Activated CD4-positive, alpha-beta T cell treated with anti-CD3 and anti-CD28 coated beads for 36 hours (primary cell): ENCODE data around the gene OR10Z1. TPM values are rescaled to one million over a fixed set of nuclear protein-coding genes. Genes with fewer than 3 reads are reported as not detected.

ENCODE experiments used
- ATAC-seq: fragments of 200-7000 bp; cut with Tn5 transposase; one replicate; pipeline ENCODE4 v1.10.0; 2021; ENCODE audit warnings: mild to moderate bottlenecking, moderate library complexity
- CTCF ChIA-PET: fragments of 350-600 bp; sonication (Branson Sonifier 250); formaldehyde crosslinking; loops from one replicate; lab custom pipeline; 2021; ENCODE audit warnings: antibody characterized with exemption; lab: Charles Lee
- POLR2A ChIA-PET: fragments of 350-600 bp; sonication (Branson Sonifier 250); formaldehyde crosslinking; loops from one replicate; lab custom pipeline; 2021; ENCODE audit warnings: antibody characterized with exemption, inconsistent platforms; lab: Charles Lee
- DNase-seq: peaks from one replicate; pipeline ENCODE4 v3.0.0-alpha.2; 2020
- H3K27ac Mint-ChIP-seq: one replicate; pipeline ENCODE4 v1.8.0; 2021; ENCODE audit warnings: mixed read lengths
- H3K27me3 Mint-ChIP-seq: one replicate; pipeline ENCODE4 v1.8.0; 2021; ENCODE audit warnings: mixed read lengths
- H3K36me3 Mint-ChIP-seq: one replicate; pipeline ENCODE4 v1.8.0; 2021; ENCODE audit warnings: low read depth, mixed read lengths
- H3K4me1 Mint-ChIP-seq: one replicate; pipeline ENCODE4 v1.8.0; 2021; ENCODE audit warnings: mixed read lengths
- H3K4me3 Mint-ChIP-seq: one replicate; pipeline ENCODE4 v1.8.0; 2021; ENCODE audit warnings: mild to moderate bottlenecking, moderate library complexity, mixed read lengths
- H3K9me3 Mint-ChIP-seq: one replicate; pipeline ENCODE4 v1.8.0; 2021; ENCODE audit warnings: low read depth, mixed read lengths
- intact Hi-C, 2 experiments: fragments of 100-400 bp; cut with DNase I in 1 of 2; cut with micrococcal nuclease in 1 of 2; formaldehyde crosslinking; loops; one replicate each; pipeline versions ENCODE4 v1.14.2 to v1.15.1; 2022 to 2024; cut with DNase I, micrococcal nuclease
- total RNA-seq, 2 experiments: library from RNA; stranded (reverse); gene quantifications; one replicate each; pipeline ENCODE4 v1.2.3, GENCODE V29; 2021

OR10Z1 gene, protein sequence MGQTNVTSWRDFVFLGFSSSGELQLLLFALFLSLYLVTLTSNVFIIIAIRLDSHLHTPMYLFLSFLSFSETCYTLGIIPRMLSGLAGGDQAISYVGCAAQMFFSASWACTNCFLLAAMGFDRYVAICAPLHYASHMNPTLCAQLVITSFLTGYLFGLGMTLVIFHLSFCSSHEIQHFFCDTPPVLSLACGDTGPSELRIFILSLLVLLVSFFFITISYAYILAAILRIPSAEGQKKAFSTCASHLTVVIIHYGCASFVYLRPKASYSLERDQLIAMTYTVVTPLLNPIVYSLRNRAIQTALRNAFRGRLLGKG
- not detected for total RNA-seq

DNA sequence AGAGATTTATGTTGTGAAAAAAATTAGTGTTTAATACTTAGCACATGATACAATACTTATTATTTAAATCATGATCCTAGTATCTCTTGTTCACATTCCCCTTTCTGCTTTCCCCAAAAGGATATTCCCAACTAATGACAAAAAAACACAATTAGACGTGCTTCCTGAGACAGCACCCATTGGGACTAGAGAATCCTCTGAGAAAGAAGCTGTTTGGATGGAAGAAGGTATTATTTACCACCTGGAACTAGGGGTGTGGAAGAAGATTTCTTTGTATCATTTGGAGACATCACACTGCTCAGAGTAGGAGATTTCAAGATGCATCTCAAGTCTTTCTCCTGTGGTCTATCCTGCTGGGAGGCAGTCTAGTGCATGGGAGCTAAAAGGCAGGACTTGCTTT is at the start of gene OR10Z1:
Gene OR10Z1 (plus strand): TSS at position 301 of the 400 bp plus-strand sequence. CDS start 1,171 bp downstream, outside the sequence.
- no peaks in the 10 kb centered on the region for H3K4me1 Mint-ChIP-seq
- no peak for DNase-seq
- no peak within 1 kb of the TSS for H3K27ac Mint-ChIP-seq
- intact Hi-C loops = no loop called here
- peaks cover 2% of the 10 kb centered on the region for H3K27me3 Mint-ChIP-seq
- H3K36me3 Mint-ChIP-seq = no peaks in the 10 kb centered on the region
- H3K9me3 Mint-ChIP-seq = no peaks in the 10 kb centered on the region
- ChIA-PET POLR2A (no interaction called here), CTCF (no interaction called here)
- no peak for ATAC-seq
- no peak within 1 kb of the TSS for H3K4me3 Mint-ChIP-seq

DNA sequence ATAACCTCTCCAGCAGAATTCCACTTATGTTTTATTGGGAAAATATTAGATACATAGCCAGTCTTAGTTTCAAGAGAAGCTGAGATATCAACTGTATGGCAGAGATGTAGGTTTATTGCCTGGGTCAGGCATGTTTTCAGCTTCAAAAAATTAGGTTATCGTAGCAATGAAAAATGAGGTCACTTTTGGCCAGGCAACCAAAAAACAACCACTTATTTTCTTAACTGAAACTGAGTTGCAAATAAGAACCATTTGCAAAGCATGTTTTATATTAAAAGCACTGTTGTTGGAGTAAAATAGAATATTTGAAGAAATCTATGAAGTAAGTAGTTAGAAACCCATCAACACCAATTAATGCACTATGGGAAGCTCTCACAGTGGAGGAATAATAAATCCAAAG is 45.4 kb upstream of the OR10Z1 start:
- H3K9me3 Mint-ChIP-seq = no peaks in the 10 kb centered on the region
- ChIA-PET POLR2A (no interaction called here), CTCF (no interaction called here)
- no peak for ATAC-seq
- H3K4me1 Mint-ChIP-seq = no peaks in the 10 kb centered on the region
- H3K4me3 Mint-ChIP-seq = no peak overlapping the region
- no peaks in the 10 kb centered on the region for H3K36me3 Mint-ChIP-seq
- H3K27ac Mint-ChIP-seq = no peak overlapping the region
- H3K27me3 Mint-ChIP-seq = peaks cover 5% of the 10 kb centered on the region
- intact Hi-C loops = no loop called here
- no peak for DNase-seq

DNA sequence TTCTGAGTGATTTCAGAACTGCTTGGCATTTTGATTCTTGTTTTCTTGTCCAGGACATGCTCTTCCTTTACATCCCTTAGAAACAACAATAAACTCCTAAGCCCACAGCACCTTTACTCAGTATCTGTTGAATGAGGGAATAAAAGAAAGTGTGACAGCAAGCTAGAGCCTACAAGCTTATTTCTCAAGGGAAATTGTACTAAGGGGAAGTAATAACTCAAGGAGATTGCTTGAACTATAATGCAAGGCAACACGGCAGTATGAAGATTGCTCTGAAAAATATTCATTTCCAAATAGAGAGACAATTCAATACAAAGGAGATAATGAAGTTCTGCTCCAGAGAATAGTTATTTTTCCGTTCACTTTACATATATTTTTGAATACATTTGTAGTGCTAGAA is 41.2 kb upstream of the OR10Z1 start:
- Mint-ChIP-seq H3K9me3 (no peaks in the 10 kb centered on the region), H3K4me3 (no peak overlapping the region), H3K27ac (no peak overlapping the region), H3K4me1 (no peaks in the 10 kb centered on the region), H3K27me3 (peaks cover 6% of the 10 kb centered on the region), H3K36me3 (no peaks in the 10 kb centered on the region)
- CTCF ChIA-PET = interaction anchor here (0.6 kb wide), 1 partner anchor 495 kb away, joined by 3 read pairs; no protein-coding TSS in a partner anchor
- no peak for ATAC-seq
- POLR2A ChIA-PET = no interaction called here
- DNase-seq = no peak
- intact Hi-C loops = no loop called here

DNA sequence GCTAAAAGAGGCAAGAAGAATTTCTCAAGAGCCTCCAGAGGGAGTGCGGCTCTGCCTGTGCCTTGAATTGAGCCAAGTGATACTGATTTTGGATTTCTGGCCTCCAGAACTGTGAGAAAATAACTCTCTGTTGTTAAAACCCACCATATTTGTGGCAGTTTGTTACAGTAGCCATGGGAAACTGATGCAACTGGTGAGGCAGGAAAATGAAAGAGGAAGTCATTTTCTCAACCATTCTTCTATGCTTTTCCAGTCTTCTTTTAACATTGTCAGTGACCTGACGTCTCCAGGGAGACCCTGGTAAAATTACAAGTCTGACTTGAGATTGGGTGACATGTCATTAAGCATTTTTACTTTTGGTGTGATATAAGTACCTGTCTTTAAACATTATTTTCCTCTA is 40.5 kb upstream of the OR10Z1 start:
- ChIA-PET POLR2A (no interaction called here), CTCF (interaction anchor here (1.1 kb wide), 1 partner anchor 434 kb away, joined by 3 read pairs; no protein-coding TSS in a partner anchor)
- peaks cover 4% of the 10 kb centered on the region for H3K27me3 Mint-ChIP-seq
- no peaks in the 10 kb centered on the region for H3K36me3 Mint-ChIP-seq
- intact Hi-C loops = no loop called here
- H3K4me3 Mint-ChIP-seq = no peak overlapping the region
- no peak overlapping the region for H3K27ac Mint-ChIP-seq
- no peaks in the 10 kb centered on the region for H3K9me3 Mint-ChIP-seq
- DNase-seq (no peak), ATAC-seq (no peak)
- H3K4me1 Mint-ChIP-seq = no peaks in the 10 kb centered on the region

DNA sequence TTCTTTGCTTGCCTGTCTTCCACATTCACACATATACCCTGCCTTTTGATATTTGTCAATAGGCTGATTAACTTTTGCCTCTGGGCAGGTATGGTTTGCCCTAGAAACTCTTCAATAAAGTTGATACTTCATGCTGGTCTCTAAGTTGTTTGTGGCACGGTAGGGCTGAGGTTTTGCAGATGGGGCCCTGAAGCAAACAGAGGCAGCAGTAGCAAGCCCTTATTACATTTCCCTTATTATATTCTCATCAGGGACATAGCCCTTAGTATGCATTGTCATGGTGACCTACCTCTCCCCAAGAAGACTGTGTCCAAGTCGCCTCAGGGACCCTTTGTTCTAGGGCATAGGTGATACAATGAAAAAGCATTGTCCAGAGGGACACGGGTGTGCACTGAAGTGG is 34.6 kb upstream of the OR10Z1 start, which contains the start of gene OR6P1:
Gene OR6P1 (minus strand): TSS at position 101 of the 400 bp plus-strand sequence. CDS start 6,976 bp downstream, outside the sequence.
- ChIA-PET POLR2A (no interaction called here), CTCF (interaction anchor here (0.8 kb wide), 1 partner anchor 77 kb away, joined by 3 read pairs; no protein-coding TSS in a partner anchor)

DNA sequence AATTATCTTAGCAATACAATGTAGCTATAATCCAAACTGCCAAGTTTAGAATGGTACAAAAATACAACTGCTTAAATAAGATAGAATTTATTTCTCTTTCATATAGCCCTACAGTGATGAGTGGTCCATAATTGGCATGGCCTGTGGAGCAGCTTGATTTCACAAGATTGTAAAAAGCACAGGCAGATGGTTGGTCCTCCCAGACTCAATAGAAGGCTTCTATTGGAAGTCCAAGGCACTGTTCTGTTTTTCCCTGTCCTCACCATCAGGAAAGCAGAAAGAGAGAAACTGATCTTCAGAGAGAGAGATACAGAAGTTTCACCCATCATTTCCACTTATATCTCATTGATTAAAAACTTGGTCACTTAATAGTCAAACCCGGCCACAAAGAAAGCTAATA is 32.8 kb upstream of the OR10Z1 start:
- CTCF ChIA-PET = interaction anchor here (1.4 kb wide), 1 partner anchor 642 kb away, joined by 7 read pairs; no protein-coding TSS in a partner anchor

More for the DNA sequence above, 34.6 kb upstream of the OR10Z1 start, which contains the start of gene OR6P1:
- Mint-ChIP-seq H3K9me3 (no peaks in the 10 kb centered on the region), H3K4me1 (no peaks in the 10 kb centered on the region), H3K27me3 (peaks cover 22% of the 10 kb centered on the region), H3K27ac (no peak within 1 kb of the TSS), H3K36me3 (no peaks in the 10 kb centered on the region), H3K4me3 (no peak within 1 kb of the TSS)
- DNase-seq (no peak), ATAC-seq (no peak)
- intact Hi-C loops = no loop called here

DNA sequence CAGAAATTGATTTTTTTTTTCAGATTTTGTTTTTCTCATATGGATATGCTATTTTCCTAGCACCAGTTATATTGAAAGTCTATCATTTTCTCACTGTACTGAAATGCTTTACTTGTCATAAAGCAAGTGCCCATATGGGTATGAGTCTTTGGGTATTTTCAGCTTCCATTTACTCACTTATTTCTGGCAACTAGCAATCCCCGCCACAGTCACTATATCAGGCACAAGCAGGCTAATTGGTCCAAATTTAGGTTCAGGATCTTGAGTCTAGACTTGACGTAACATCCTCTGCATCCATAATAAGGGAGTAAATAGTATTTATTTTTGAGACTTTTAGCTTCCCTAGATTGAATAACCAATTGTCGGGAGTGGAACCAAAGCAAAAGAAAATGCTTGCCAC is 27.5 kb upstream of the OR10Z1 start:
- no peak for DNase-seq
- Mint-ChIP-seq H3K4me1 (no peaks in the 10 kb centered on the region), H3K4me3 (no peak overlapping the region), H3K27me3 (peaks cover 10% of the 10 kb centered on the region), H3K27ac (no peak overlapping the region), H3K9me3 (no peaks in the 10 kb centered on the region), H3K36me3 (no peaks in the 10 kb centered on the region)
- intact Hi-C loops = no loop called here
- POLR2A ChIA-PET = no interaction called here
- no peak for ATAC-seq
- CTCF ChIA-PET = interaction anchor here (0.6 kb wide), 1 partner anchor 9 kb away, joined by 3 read pairs; no protein-coding TSS in a partner anchor

More for the DNA sequence above, 32.8 kb upstream of the OR10Z1 start:
- H3K4me1 Mint-ChIP-seq = no peaks in the 10 kb centered on the region
- no peak for DNase-seq
- no peak for ATAC-seq
- POLR2A ChIA-PET = no interaction called here
- no peak overlapping the region for H3K4me3 Mint-ChIP-seq
- no peak overlapping the region for H3K27ac Mint-ChIP-seq
- no peaks in the 10 kb centered on the region for H3K9me3 Mint-ChIP-seq
- intact Hi-C loops = no loop called here
- H3K36me3 Mint-ChIP-seq = no peaks in the 10 kb centered on the region
- H3K27me3 Mint-ChIP-seq = peaks cover 22% of the 10 kb centered on the region

DNA sequence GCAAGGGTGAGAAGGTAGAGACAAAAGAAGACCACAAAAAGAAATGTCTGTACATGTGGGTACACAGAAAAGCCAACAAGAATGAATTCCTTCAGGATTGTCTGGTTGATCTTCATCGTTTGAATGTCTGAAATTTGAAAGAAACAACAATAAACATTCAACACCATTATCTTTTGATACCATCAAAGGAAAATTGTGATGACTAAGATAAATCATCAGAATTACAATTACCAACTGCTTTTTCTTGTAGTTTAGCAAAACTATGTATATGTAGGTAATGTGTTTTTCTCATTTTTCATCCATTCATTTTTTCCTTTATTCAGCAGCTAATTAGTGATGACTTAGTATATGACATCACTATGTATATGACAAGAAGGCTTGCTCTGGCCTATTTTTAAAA is 25.3 kb upstream of the OR10Z1 start, which contains the start of gene OR10X1:
Gene OR10X1 (minus strand): TSS at position 167 of the 400 bp plus-strand sequence. CDS start 0 bp downstream, at position 167.
- intact Hi-C loops = no loop called here
- DNase-seq (no peak), ATAC-seq (no peak)
- ChIA-PET POLR2A (no interaction called here), CTCF (interaction anchor here (0.7 kb wide), 1 partner anchor 78 kb away, joined by 3 read pairs; no protein-coding TSS in a partner anchor)
- Mint-ChIP-seq H3K27ac (no peak within 1 kb of the TSS), H3K9me3 (no peaks in the 10 kb centered on the region), H3K4me1 (no peaks in the 10 kb centered on the region), H3K4me3 (no peak within 1 kb of the TSS), H3K27me3 (peaks cover 10% of the 10 kb centered on the region), H3K36me3 (no peaks in the 10 kb centered on the region)

DNA sequence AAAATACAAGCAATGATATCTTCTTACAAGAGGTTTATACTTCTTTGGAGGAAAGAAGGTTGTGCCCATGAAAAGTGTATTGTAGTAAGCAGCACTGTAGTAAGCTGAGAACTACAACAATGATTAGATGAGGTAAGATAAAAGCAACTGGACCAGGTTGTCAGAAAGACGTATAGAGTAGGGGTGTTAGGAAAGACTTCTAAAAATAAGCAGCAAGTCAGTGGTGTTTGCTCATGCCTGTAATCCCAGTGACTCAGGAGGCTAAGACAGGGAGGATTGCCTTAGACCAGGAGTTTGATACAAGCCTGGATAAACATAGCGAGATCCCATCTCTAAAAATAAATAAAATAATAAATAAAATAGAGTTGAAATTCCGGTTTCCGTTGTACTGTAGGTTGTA is 21.1 kb upstream of the OR10Z1 start:
- DNase-seq (no peak), ATAC-seq (no peak)
- Mint-ChIP-seq H3K27me3 (peaks cover 9% of the 10 kb centered on the region), H3K4me1 (no peaks in the 10 kb centered on the region), H3K36me3 (no peaks in the 10 kb centered on the region), H3K9me3 (peaks cover 5% of the 10 kb centered on the region), H3K4me3 (no peak overlapping the region), H3K27ac (no peak overlapping the region)
- POLR2A ChIA-PET = no interaction called here
- intact Hi-C loops = no loop called here
- CTCF ChIA-PET = no interaction called here

DNA sequence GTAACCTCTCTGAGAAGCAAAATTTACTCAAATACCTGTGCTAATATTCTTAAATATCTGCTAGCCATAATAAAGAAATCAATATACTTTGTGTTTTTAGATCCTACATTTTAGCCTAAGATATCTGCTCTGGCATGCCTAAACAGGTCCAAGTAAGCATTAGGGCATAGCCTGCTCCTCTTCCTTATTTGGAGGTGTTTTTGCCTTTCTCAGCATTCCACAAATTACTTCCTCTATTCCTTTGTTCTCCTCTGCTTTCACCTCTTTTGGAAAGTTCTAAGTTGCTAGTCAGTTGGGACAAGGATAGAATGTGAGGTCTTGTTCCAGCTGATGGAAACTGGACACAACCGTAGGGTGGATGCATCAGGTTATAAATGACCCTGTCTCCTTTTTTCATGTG is 18.1 kb upstream of the OR10Z1 start:
- DNase-seq (no peak), ATAC-seq (no peak)
- H3K36me3 Mint-ChIP-seq = no peaks in the 10 kb centered on the region
- CTCF ChIA-PET = no interaction called here
- H3K4me3 Mint-ChIP-seq = no peak overlapping the region
- intact Hi-C loops = no loop called here
- POLR2A ChIA-PET = no interaction called here
- no peaks in the 10 kb centered on the region for H3K4me1 Mint-ChIP-seq
- peaks cover 11% of the 10 kb centered on the region for H3K27me3 Mint-ChIP-seq
- H3K27ac Mint-ChIP-seq = no peak overlapping the region
- H3K9me3 Mint-ChIP-seq = peaks cover 5% of the 10 kb centered on the region

DNA sequence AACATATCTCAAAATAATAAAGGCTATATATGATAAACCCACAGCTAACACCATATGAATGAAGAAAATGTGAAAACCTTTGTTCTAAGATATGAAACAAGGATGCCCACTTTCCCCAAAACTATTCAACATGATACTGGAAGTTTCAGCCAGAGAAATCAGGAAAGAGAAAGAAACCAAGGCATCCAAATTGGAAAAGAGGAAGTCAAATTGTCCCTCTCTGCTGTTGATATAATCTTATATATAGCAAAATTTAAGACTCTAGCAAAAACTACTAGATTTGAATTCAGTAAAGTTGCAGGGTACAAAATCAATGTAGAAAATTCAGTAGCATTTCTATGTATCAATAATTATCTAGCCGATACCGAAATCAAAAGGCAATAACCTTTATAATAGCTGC is 4.3 kb upstream of the OR10Z1 start:
- ChIA-PET POLR2A (no interaction called here), CTCF (no interaction called here)
- Mint-ChIP-seq H3K36me3 (no peaks in the 10 kb centered on the region), H3K4me3 (no peak overlapping the region), H3K9me3 (peaks cover 14% of the 10 kb centered on the region), H3K27me3 (peaks cover 8% of the 10 kb centered on the region), H3K27ac (no peak overlapping the region), H3K4me1 (no peaks in the 10 kb centered on the region)
- intact Hi-C loops = no loop called here
- no peak for ATAC-seq
- DNase-seq = no peak

DNA sequence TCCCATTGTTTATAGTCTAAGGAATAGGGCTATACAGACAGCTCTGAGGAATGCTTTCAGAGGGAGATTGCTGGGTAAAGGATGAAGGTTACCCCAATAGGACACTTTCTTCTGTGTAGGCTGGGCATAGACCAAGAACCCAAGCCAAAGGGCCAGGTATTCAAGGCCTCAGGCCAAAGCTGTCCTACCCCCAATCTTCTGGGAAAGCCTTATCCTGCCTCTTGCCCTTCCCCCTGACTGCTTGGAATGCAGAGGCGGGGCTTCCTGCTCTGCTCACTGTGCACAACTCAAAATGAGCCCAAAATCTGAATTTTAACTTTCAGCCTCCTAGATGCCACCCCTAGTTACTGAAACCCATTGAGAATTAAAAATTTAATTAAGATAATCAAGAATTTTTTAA is 2.2 kb downstream of the OR10Z1 start:
- ATAC-seq (no peak), DNase-seq (no peak)
- H3K27me3 Mint-ChIP-seq = peaks cover 4% of the 10 kb centered on the region
- POLR2A ChIA-PET = no interaction called here
- H3K4me1 Mint-ChIP-seq = peaks cover 2% of the 10 kb centered on the region
- CTCF ChIA-PET = interaction anchor here (0.6 kb wide), 1 partner anchor 138 kb away, joined by 3 read pairs; no protein-coding TSS in a partner anchor
- H3K4me3 Mint-ChIP-seq = no peak overlapping the region
- H3K27ac Mint-ChIP-seq = no peak overlapping the region
- no peaks in the 10 kb centered on the region for H3K36me3 Mint-ChIP-seq
- H3K9me3 Mint-ChIP-seq = no peaks in the 10 kb centered on the region
- intact Hi-C loops = no loop called here
